Measurements from ENCODE around the gene GRIP2.

- no peak for TF ChIP-seq CTCF (conservative IDR thresholded peaks at IDR 0.05; ENCODE audit: low read length)
- TF ChIP-seq EZH2phosphoT487 (IDR thresholded peaks at IDR 0.05; ENCODE audit: borderline replicate concordance, low read depth, low read length), result no peak
Observed at GRCh38 chr3:14512942-14513327, 27.2 kb downstream of the GRIP2 start.

Measured in OCI-LY7 (cell line).